CD4-positive, alpha-beta T cell treated with Interleukin-6 for 4 hours (primary cell): Measurements from ENCODE around the gene PADI4.
A peak's percentile ranks its signal among the peaks of the same experiment; 100 is the strongest.
"Not testable (repeated sequence)": the region's sequence is repeated elsewhere in the genome, so short reads cannot be mapped to it uniquely, and the experiment has no call there.

Experiments
- DNase-seq: peaks from one replicate; pipeline ENCODE4 v3.0.0-alpha.2; 2020; ENCODE audit warnings: mixed read lengths

Gene PADI4

GRCh38 chr1:17314491-17314971, 6.5 kb downstream of the PADI4 start:
- no peak for DNase-seq

GRCh38 chr1:17315542-17316130, 7.6 kb downstream of the PADI4 start:
- no peak for DNase-seq

- no peak for DNase-seq
Observed at GRCh38 chr1:17316704-17317103, 8.7 kb downstream of the PADI4 start.

GRCh38 chr1:17318262-17318661, 10.3 kb downstream of the PADI4 start:
- DNase-seq = no peak

- DNase-seq = no peak
Observed at GRCh38 chr1:17319561-17320350, 11.8 kb downstream of the PADI4 start.

GRCh38 chr1:17321857-17322390, 13.9 kb downstream of the PADI4 start:
- not testable (repeated sequence) for DNase-seq

- no peak for DNase-seq
Observed at GRCh38 chr1:17328855-17329254, 20.9 kb downstream of the PADI4 start.

GRCh38 chr1:17329610-17330009, 21.6 kb downstream of the PADI4 start:
- no peak for DNase-seq

GRCh38 chr1:17330856-17331255, 22.9 kb downstream of the PADI4 start:
- no peak for DNase-seq

GRCh38 chr1:17333081-17333480, 25.1 kb downstream of the PADI4 start:
- DNase-seq = no peak

GRCh38 chr1:17335821-17336710, 28.1 kb downstream of the PADI4 start:
- DNase-seq = peak; percentile 72

- no peak for DNase-seq
Observed at GRCh38 chr1:17338706-17339493, 30.9 kb downstream of the PADI4 start.

GRCh38 chr1:17339521-17339920, 31.5 kb downstream of the PADI4 start:
- no peak for DNase-seq

GRCh38 chr1:17340358-17340757, 32.4 kb downstream of the PADI4 start:
- DNase-seq = no peak

GRCh38 chr1:17342014-17342441, 34.0 kb downstream of the PADI4 start:
- no peak for DNase-seq

- DNase-seq = not testable (repeated sequence)
Observed at GRCh38 chr1:17345506-17345905, 37.5 kb downstream of the PADI4 start.

- no peak for DNase-seq
Observed at GRCh38 chr1:17346046-17346789, 38.2 kb downstream of the PADI4 start.

- no peak for DNase-seq
Observed at GRCh38 chr1:17347769-17348592, 40.0 kb downstream of the PADI4 start.

GRCh38 chr1:17348593-17349234, 40.7 kb downstream of the PADI4 start:
- DNase-seq = no peak

- DNase-seq = no peak
Observed at GRCh38 chr1:17350083-17350482, 42.1 kb downstream of the PADI4 start.
